ENCODE data around the gene THAP4. TPM values are rescaled to one million over a fixed set of nuclear protein-coding genes. Genes with fewer than 3 reads are reported as not detected.

Gene THAP4
- polyA plus RNA-seq, 1 donor (not counting 4 experiments of a cell fraction or from before 2014, with no cell fraction given) = 30.3 TPM

DNA sequence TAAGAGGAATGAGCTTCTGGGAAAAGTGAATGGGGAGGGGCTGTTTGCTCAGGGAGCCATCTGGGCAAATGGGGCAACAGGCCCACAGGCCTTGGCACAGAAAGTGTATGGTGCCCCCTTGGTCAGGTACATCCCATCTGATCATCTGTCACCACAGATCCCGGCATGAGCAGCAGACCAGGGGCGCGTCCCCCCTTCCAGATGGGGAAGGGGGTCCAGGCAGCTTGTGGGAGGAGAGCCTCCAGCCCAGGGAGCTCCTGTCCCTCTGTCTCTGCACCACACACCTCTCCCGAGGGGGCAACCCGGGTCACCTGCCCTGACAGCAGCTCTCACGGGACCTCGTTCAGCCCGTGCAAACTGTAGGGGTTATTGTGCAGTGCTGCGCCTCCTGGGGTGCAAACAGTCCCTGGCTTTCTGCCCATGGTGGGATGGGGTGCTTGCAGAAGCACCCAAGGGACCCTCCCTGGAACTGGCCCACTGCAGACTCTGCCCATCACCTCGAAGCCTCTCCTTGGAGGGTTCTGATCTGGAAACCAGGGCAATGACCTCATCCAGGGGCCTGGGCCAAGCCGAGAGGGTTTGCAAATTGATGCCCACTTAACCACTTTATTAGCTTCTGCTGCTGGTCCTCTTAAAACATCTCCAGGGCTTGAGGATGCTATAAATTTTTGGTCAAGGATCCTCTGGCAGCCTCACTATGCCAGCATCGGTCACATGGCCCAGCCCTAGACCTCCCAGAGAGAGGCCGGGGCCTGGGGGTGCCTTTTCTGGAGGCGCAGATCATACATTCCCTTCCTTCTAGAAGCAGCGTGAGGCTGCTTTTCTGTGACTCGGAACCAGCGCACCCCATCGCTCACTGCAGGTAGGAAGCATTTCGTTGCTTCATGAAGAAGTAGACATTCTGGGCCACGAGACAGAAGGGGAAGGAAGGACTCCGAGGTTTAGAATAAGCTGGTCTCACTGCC lies 86.1 kb downstream of the THAP4 start:
- Histone ChIP-seq H3K27me3 (ENCODE audit: control insufficient read depth, extremely low read depth, insufficient read depth, low read length) (no peaks in the 10 kb centered on the region), H3K9me3 (ENCODE audit: control insufficient read depth, low read depth, low read length) (no peaks in the 10 kb centered on the region), H3K4me2 (ENCODE audit: control insufficient read depth, extremely low read depth, insufficient read depth, low read depth, low read length) (no peak overlapping the region), H3K4me3 (ENCODE audit: control insufficient read depth in 2 of 3, extremely low read depth in 1 of 3, insufficient read depth in 2 of 3, low read depth in 1 of 3, low read length in 3 of 3) (no peak overlapping the region), H3K36me3 (ENCODE audit: control insufficient read depth in 2 of 2, extremely low read depth in 1 of 2, insufficient read depth in 2 of 2, low read length in 2 of 2) (no peaks in the 10 kb centered on the region), H3K27ac (ENCODE audit: control insufficient read depth, insufficient read depth, low read length) (no peak overlapping the region), H4K20me1 (ENCODE audit: control insufficient read depth, extremely low read depth, insufficient read depth, low read length) (no peaks in the 10 kb centered on the region), H2AFZ (ENCODE audit: control insufficient read depth, low read length) (no peak overlapping the region), H3K4me1 (ENCODE audit: control insufficient read depth, extremely low read depth, insufficient read depth, low read length) (peaks cover 41% of the 10 kb centered on the region), H3K79me2 (ENCODE audit: control insufficient read depth, insufficient read depth, low read length) (no peaks in the 10 kb centered on the region), H3K9me1 (ENCODE audit: control insufficient read depth, extremely low read depth, insufficient read depth, low read length) (peaks cover under 1% of the 10 kb centered on the region), H3K9ac (ENCODE audit: control insufficient read depth, extremely low read depth, insufficient read depth, low read length) (no peak overlapping the region)
- dilution Hi-C loops (cut with MboI; ENCODE audit: extremely low pct_ligation_motif_present, low sequenced_read_pairs) = no loop called here
- FAIRE-seq (no peak), DNase-seq (ENCODE audit: low read depth, low spot score) (no peak)
- TF ChIP-seq, protein P1, sequence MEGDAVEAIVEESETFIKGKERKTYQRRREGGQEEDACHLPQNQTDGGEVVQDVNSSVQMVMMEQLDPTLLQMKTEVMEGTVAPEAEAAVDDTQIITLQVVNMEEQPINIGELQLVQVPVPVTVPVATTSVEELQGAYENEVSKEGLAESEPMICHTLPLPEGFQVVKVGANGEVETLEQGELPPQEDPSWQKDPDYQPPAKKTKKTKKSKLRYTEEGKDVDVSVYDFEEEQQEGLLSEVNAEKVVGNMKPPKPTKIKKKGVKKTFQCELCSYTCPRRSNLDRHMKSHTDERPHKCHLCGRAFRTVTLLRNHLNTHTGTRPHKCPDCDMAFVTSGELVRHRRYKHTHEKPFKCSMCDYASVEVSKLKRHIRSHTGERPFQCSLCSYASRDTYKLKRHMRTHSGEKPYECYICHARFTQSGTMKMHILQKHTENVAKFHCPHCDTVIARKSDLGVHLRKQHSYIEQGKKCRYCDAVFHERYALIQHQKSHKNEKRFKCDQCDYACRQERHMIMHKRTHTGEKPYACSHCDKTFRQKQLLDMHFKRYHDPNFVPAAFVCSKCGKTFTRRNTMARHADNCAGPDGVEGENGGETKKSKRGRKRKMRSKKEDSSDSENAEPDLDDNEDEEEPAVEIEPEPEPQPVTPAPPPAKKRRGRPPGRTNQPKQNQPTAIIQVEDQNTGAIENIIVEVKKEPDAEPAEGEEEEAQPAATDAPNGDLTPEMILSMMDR (optimal IDR thresholded peaks at IDR 0.05 in 1 of 3, IDR thresholded peaks at IDR 0.05 in 1 of 3, conservative IDR thresholded peaks at IDR 0.05 in 1 of 3; ENCODE audit: extremely low read depth in 1 of 3, insufficient read depth in 2 of 3, low read length in 3 of 3) = no peak
- TF ChIP-seq EZH2 (IDR thresholded peaks at IDR 0.05; ENCODE audit: low read length) = no peak

DNA sequence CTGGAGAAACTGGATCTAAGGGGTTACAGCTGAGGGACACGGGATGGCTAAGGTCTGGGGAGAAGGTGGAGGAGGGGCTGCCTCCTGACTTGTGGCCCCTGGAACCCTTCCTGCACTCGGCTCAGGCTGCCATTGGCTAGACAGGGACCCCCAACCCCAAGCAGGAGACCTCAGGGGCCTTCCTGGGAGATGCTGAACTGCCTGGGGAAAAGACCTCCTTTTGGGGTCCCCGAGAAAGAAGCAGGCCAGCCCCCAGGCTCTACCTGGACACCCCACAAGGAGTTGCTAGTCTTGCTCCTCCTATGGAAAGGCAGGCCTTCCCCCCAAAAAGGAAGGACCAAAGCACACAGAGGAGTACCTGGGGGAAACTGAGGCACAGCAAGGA lies 88.5 kb downstream of the THAP4 start:
- no peaks in the 10 kb centered on the region for H3K9me3 ChIP-seq (ENCODE audit: control insufficient read depth, low read depth, low read length)
- no peak overlapping the region for H3K4me3 ChIP-seq (ENCODE audit: control insufficient read depth in 2 of 3, extremely low read depth in 1 of 3, insufficient read depth in 2 of 3, low read depth in 1 of 3, low read length in 3 of 3)
- H3K9ac ChIP-seq (ENCODE audit: control insufficient read depth, extremely low read depth, insufficient read depth, low read length) = no peak overlapping the region
- TF ChIP-seq, protein P1 (optimal IDR thresholded peaks at IDR 0.05 in 1 of 3, IDR thresholded peaks at IDR 0.05 in 1 of 3, conservative IDR thresholded peaks at IDR 0.05 in 1 of 3; ENCODE audit: extremely low read depth in 1 of 3, insufficient read depth in 2 of 3, low read length in 3 of 3) = no peak
- TF ChIP-seq EZH2 (IDR thresholded peaks at IDR 0.05; ENCODE audit: low read length) = no peak
- no peaks in the 10 kb centered on the region for H3K79me2 ChIP-seq (ENCODE audit: control insufficient read depth, insufficient read depth, low read length)
- no peaks in the 10 kb centered on the region for H3K27me3 ChIP-seq (ENCODE audit: control insufficient read depth, extremely low read depth, insufficient read depth, low read length)
- H3K36me3 ChIP-seq (ENCODE audit: control insufficient read depth in 2 of 2, extremely low read depth in 1 of 2, insufficient read depth in 2 of 2, low read length in 2 of 2) = no peaks in the 10 kb centered on the region
- no peak overlapping the region for H3K27ac ChIP-seq (ENCODE audit: control insufficient read depth, insufficient read depth, low read length)
- peak overlapping the region; percentile 35 for H3K4me2 ChIP-seq (ENCODE audit: control insufficient read depth, extremely low read depth, insufficient read depth, low read depth, low read length)
- dilution Hi-C loops (cut with MboI; ENCODE audit: extremely low pct_ligation_motif_present, low sequenced_read_pairs) = no loop called here
- DNase-seq (ENCODE audit: low read depth, low spot score) (no peak), FAIRE-seq (no peak)
- H4K20me1 ChIP-seq (ENCODE audit: control insufficient read depth, extremely low read depth, insufficient read depth, low read length) = no peaks in the 10 kb centered on the region
- peaks cover 2% of the 10 kb centered on the region for H3K9me1 ChIP-seq (ENCODE audit: control insufficient read depth, extremely low read depth, insufficient read depth, low read length)
- H3K4me1 ChIP-seq (ENCODE audit: control insufficient read depth, extremely low read depth, insufficient read depth, low read length) = peaks cover 40% of the 10 kb centered on the region
- no peak overlapping the region for H2AFZ ChIP-seq (ENCODE audit: control insufficient read depth, low read length)

All from keratinocyte (primary cell).